ENCODE data around the gene CDR2. TPM values are rescaled to one million over a fixed set of nuclear protein-coding genes. Genes with fewer than 3 reads are reported as not detected.

Gene CDR2
- total RNA-seq, 1 experiment from 2014 or later, result 29.3 TPM

DNA sequence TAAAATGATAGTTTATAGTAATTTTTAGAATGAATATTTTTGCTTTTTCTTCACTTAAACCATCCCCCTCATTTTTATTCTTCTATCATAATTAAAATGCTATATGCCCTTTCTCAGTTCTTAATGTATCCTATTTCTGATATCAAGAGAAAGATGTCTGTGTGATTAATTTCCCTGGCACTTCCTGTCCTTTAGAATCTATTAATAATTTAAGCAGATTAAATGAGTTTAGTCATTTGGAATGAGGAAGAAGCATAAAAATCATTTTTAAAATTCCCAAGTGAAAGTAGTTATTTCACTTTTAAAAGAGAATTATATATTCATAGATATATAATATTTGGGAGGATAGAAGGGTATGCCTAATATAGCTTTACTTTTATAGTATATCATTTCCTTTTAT is 27.8 kb upstream of the CDR2 start:
- H3K27ac ChIP-seq, result peak overlapping the region; percentile 76
- peak in 1 of 2 experiments; percentile 71 for DNase-seq

DNA sequence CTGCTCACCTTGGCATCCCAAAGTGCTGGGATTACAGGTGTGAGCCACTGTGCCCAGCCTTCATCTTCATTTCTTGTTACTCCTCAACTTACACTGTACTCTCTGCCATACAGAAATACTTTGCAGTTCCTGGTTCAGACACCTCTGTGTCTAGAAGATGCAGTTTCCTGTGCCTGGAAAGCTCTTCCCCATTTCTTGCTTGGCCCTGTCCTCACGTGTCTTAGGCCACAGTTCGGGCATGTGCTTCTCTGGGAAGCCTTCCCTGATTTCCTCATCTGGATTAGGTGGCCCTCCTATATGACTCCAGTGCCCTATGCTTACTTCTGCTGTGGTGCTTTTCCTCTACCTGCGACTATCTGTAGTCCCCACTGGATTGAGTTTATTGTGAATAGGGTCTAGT is 26.5 kb upstream of the CDR2 start:
- ChIA-PET POLR2A (ENCODE audit: unreplicated experiment) (no interaction called here), CTCF (no interaction called here)
- H3K36me3 ChIP-seq (ENCODE audit: low read depth), result no peaks in the 10 kb centered on the region
- H3K4me3 ChIP-seq, result no peak overlapping the region
- H3K79me2 ChIP-seq (ENCODE audit: low read depth), result no peaks in the 10 kb centered on the region; the same call in 1 of the 2 replicates
- H3K4me1 ChIP-seq (replicated peaks; ENCODE audit: insufficient read depth), result peaks cover 63% of the 10 kb centered on the region
- no peak for DNase-seq
- intact Hi-C loops (cut with micrococcal nuclease; ENCODE audit: unreplicated experiment), result no loop called here
- no peaks in the 10 kb centered on the region for H3K9me2 ChIP-seq (ENCODE audit: insufficient read depth)
- H3K9me3 ChIP-seq (ENCODE audit: insufficient read depth, low read depth), result no peaks in the 10 kb centered on the region
- H2AFZ ChIP-seq, result no peak overlapping the region
- H3K27me3 ChIP-seq (ENCODE audit: insufficient read depth, low read depth), result no peaks in the 10 kb centered on the region
- H3K4me2 ChIP-seq, result no peak overlapping the region
- no peaks in the 10 kb centered on the region for H4K20me1 ChIP-seq (ENCODE audit: insufficient read depth)
- H3F3A ChIP-seq (ENCODE audit: insufficient read depth, low read depth), result peaks cover 26% of the 10 kb centered on the region
- no peak for TF ChIP-seq EZH2 (IDR thresholded peaks at IDR 0.05; ENCODE audit: low read depth)
- TF ChIP-seq, protein P1, sequence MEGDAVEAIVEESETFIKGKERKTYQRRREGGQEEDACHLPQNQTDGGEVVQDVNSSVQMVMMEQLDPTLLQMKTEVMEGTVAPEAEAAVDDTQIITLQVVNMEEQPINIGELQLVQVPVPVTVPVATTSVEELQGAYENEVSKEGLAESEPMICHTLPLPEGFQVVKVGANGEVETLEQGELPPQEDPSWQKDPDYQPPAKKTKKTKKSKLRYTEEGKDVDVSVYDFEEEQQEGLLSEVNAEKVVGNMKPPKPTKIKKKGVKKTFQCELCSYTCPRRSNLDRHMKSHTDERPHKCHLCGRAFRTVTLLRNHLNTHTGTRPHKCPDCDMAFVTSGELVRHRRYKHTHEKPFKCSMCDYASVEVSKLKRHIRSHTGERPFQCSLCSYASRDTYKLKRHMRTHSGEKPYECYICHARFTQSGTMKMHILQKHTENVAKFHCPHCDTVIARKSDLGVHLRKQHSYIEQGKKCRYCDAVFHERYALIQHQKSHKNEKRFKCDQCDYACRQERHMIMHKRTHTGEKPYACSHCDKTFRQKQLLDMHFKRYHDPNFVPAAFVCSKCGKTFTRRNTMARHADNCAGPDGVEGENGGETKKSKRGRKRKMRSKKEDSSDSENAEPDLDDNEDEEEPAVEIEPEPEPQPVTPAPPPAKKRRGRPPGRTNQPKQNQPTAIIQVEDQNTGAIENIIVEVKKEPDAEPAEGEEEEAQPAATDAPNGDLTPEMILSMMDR (conservative IDR thresholded peaks at IDR 0.05), result no peak
- no TSS peak for BruUV-seq (replicated peaks)
- H3K27ac ChIP-seq, result no peak overlapping the region

More for the DNA sequence above, 27.8 kb upstream of the CDR2 start:
- peaks cover 20% of the 10 kb centered on the region for H3F3A ChIP-seq (ENCODE audit: insufficient read depth, low read depth)
- peak overlapping the region; percentile 18; the same call in 1 of the 2 replicates for H3K4me3 ChIP-seq
- no peaks in the 10 kb centered on the region for H3K79me2 ChIP-seq (ENCODE audit: low read depth)
- CTCF ChIA-PET, result interaction anchor here (1.2 kb wide), 1 partner anchor 83 kb away, joined by 9 read pairs; no protein-coding TSS in a partner anchor
- H3K27me3 ChIP-seq (ENCODE audit: insufficient read depth, low read depth), result no peaks in the 10 kb centered on the region
- peak overlapping the region; percentile 58 for H3K4me2 ChIP-seq
- no peaks in the 10 kb centered on the region for H4K20me1 ChIP-seq (ENCODE audit: insufficient read depth)
- peaks cover 53% of the 10 kb centered on the region for H3K4me1 ChIP-seq (replicated peaks; ENCODE audit: insufficient read depth)
- H3K9me3 ChIP-seq (ENCODE audit: insufficient read depth, low read depth), result no peaks in the 10 kb centered on the region
- no peaks in the 10 kb centered on the region for H3K9me2 ChIP-seq (ENCODE audit: insufficient read depth)
- POLR2A ChIA-PET (ENCODE audit: unreplicated experiment), result interaction anchor here (0.6 to 0.8 kb wide), 2 partner anchors 19 to 34 kb away, joined by 3 to 4 read pairs; no protein-coding TSS in a partner anchor
- TF ChIP-seq EZH2 (IDR thresholded peaks at IDR 0.05; ENCODE audit: low read depth), result no peak
- TF ChIP-seq, protein P1 (conservative IDR thresholded peaks at IDR 0.05), result no peak
- H2AFZ ChIP-seq, result no peak overlapping the region
- BruUV-seq (replicated peaks), result no TSS peak
- no peaks in the 10 kb centered on the region for H3K36me3 ChIP-seq (ENCODE audit: low read depth)
- intact Hi-C loops (cut with micrococcal nuclease; ENCODE audit: unreplicated experiment), result no loop called here

- Histone ChIP-seq H3K9me2 (ENCODE audit: insufficient read depth) (no peaks in the 10 kb centered on the region), H3K4me3 (no peak overlapping the region), H3K27ac (peak overlapping the region; percentile 62), H4K20me1 (ENCODE audit: insufficient read depth) (no peaks in the 10 kb centered on the region), H3K4me1 (replicated peaks; ENCODE audit: insufficient read depth) (peaks cover 56% of the 10 kb centered on the region), H3K27me3 (ENCODE audit: insufficient read depth, low read depth) (no peaks in the 10 kb centered on the region), H3K9me3 (ENCODE audit: insufficient read depth, low read depth) (no peaks in the 10 kb centered on the region; the same call in 1 of the 2 replicates), H3K36me3 (ENCODE audit: low read depth) (no peaks in the 10 kb centered on the region), H3K4me2 (peak overlapping the region; percentile 65), H3F3A (ENCODE audit: insufficient read depth, low read depth) (peaks cover 26% of the 10 kb centered on the region), H2AFZ (no peak overlapping the region), H3K79me2 (ENCODE audit: low read depth) (no peaks in the 10 kb centered on the region; the same call in 1 of the 2 replicates)
- TF ChIP-seq, protein P1 (conservative IDR thresholded peaks at IDR 0.05), result no peak
- TF ChIP-seq EZH2 (IDR thresholded peaks at IDR 0.05; ENCODE audit: low read depth), result no peak
- no TSS peak for BruUV-seq (replicated peaks)
- ChIA-PET CTCF (interaction anchor here (0.6 to 0.7 kb wide), 2 partner anchors 21 to 23 kb away, joined by 6 to 7 read pairs; no protein-coding TSS in a partner anchor), POLR2A (ENCODE audit: unreplicated experiment) (interaction anchor here (0.6 to 1.0 kb wide), 3 partner anchors 11 to 1096 kb away, joined by 3 to 12 read pairs (median 7); no protein-coding TSS in a partner anchor)
- intact Hi-C loops (cut with micrococcal nuclease; ENCODE audit: unreplicated experiment), result loop anchor here (1.0 kb wide), 2 partner anchors 11 to 24 kb away; partner anchors contain the start of gene CDR2
- no peak for DNase-seq
Observed at GRCh38 chr16:22397931-22398330, 23.5 kb upstream of the CDR2 start.
